Stimulated activated CD8-positive, alpha-beta memory T cell treated with anti-CD3 and anti-CD28 coated beads, Interleukin-7, amount 100 ng/mL, for 1 hour (primary cell): Measurements from ENCODE around the gene IMPG2.

Experiments
- DNase-seq, 2 donors: peaks; one replicate each; pipeline ENCODE4 v3.0.0-alpha.2; 2020; ENCODE audit warnings: low read depth in 2 of 2

The IMPG2 gene

DNA sequence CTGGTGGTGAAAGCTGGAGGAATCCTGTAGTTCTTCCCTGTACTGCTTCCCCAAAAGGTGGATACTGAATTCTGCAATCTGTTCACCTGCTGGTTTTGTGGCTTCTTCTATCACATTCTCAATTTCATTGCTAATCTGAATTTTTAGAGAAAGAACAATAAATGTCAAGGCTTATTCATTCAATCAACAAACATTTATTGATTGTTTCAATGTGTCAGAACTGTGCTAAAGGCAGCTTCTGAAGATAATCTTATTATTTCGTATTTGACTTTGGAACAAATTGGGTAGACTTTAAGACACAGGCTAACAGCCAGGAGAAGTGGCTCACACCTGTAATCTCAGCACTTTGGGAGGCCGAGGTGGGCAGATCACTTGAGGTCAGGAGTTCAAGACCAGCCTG, 46.8 kb downstream of the IMPG2 start:
- DNase-seq = no peak

DNA sequence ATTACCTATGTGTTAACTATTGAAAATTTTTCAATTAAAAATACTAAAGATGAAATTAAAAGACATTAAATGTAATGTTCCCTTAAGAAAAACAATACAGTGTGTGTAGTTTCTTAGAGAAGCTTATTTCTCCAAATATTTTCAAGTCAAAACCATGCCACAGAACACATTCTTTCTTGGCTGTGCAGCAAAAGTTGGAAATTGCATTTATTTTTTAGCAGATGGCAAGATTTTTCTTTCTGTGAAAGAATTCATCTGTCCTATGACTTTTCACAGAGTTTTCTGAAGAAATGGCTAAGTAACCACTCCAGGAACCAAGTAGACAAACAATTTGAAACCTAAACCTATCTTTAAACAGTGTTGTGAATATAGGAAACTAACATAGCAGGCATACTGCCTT, 47.2 kb downstream of the IMPG2 start:
- no peak for DNase-seq

DNA sequence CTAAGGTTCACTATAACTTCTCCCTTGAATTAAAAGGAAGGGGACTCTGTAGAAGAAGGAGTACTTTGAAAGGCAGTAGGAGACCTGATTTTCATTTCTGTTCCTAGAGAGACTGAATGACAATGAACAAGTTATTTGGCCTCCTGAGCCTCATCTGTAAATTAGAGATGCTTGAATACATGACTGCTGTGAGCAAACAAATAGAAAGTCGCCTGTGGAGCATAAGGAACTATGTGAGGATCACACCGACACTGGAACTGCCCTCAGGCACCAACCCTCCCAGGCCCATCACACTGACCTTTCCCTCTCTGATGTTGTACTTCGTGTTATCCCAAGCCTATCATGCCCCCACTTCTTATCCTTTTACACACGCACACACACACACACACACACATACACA, 48.6 kb downstream of the IMPG2 start:
- no peak for DNase-seq

DNA sequence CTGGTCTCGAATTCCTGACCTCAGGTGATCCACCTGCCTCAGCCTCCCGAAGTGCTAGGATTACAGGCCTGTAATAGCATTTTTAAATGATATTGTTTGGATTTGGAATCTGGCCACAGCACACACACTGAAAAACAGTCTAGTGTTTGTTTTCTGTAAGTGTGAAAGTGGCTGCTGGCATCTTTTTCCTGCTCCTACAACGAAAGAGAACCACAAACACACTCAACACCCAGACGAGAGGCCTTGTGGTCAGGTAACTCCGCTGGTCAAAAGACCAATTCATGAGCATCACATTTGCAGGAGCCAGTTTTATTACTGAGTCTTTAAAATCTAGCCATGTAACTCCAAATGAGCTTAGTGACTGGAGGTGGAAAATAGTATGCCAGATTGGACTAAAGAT, 50.2 kb downstream of the IMPG2 start:
- DNase-seq = no peak

DNA sequence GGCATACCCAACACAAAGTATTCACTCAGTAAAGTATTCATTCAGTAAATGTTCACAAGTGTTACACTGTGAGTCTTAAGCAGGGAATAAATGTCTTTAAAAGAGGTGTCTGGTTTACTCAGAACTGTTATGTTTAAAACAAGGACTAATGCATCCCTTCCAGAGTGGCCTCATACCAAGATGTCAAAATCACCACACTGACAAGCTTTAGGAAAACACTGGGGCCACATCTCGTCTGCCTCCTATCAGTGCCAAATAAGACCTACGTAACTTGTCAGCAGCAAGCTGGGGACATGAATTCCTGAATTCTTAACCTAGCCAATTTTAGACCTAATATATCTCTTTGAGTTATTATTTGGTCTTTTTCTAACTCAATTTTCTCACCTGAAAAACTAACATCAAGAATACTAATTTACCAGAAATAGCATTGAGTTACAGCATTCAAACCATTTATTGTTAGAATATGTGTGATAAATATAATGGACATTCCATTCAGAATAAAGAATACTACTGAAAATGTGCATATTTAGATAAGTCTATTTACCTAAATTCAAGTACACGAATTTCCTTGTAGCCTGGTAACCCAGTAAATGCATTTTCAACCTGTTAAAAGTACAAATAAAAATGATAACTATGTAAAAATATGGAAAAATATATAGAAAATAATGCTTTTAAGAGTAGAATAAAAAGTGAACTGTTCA, 51.3 kb downstream of the IMPG2 start:
- DNase-seq = no peak

- DNase-seq = no peak
Observed at GRCh38 chr3:101268141-101268540, 52.2 kb downstream of the IMPG2 start.

DNA sequence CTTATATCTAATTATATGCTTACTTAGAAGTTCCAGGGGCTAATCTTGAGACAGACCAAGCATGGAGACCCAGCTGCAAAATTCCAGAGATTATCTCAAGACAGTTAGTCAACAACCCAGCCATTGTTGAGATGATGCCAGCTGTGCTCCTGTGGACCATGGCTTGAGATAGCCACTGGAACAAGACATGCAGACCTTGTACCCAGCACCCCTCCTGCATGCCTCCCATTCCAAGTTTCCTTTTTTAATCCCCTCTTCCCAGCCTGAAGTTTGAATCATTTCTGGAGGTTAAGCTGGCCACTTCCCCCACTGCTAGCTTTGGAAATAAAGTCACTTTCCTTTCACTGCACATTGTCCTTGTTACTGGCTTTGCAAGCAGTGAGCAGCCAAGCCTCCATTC, 53.8 kb downstream of the IMPG2 start:
- no peak for DNase-seq

DNA sequence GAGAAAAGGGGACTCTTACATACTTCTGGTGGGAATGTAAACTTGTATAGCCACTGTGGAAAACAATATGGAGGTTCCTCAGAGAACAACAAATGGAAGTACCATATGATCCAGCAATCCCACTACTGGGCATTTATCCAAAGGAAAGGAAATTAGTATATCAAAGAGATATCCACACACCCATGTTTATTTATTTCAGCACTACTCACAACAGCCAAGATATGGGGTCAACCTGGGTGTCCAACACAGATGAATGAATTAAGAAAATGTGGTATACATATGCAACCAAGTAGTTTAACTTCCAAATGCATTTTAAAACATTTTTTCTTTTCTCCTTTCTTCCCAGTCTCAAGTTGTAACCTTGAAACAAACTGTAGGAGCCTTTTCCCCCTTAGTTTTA, 54.3 kb downstream of the IMPG2 start:
- no peak for DNase-seq

DNA sequence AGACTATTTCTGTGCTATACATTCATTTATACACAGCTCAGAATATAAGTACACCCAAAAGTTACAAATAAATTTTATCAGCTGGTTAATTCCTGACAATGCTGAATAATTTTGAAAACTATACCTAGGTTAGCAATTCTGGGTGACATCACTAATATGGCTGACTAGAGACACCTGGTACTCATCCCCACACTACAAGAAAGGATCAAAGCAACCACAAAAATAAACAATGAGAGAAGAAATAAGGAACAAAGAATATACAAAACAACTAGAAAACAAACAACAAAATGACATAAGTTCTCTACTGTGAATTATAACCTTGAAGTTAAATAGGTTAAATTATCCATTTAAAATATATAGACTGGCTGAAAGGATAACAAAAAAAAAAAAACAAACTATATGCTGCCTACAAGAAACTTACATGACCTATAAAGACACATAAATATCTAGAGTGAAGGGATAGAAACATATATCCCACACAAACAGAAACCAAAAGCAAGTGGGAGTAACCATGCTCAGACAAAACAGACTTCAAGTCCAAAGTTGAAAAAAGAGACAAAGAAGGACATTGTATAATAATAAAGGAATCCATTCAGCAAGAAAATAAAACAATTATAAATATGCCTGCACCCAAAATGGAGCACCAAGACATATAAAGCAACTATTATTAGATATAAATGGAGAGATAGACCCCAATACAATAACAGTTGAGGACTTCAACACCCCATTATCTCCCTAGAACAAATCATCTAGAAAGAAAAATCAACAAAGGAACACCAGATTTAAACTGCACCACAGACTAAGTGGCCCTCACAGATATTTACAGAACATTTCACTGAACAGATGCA, 57.8 kb downstream of the IMPG2 start:
- DNase-seq = no peak

- DNase-seq = no peak
Observed at GRCh38 chr3:101261506-101261905, 58.9 kb downstream of the IMPG2 start.

DNA sequence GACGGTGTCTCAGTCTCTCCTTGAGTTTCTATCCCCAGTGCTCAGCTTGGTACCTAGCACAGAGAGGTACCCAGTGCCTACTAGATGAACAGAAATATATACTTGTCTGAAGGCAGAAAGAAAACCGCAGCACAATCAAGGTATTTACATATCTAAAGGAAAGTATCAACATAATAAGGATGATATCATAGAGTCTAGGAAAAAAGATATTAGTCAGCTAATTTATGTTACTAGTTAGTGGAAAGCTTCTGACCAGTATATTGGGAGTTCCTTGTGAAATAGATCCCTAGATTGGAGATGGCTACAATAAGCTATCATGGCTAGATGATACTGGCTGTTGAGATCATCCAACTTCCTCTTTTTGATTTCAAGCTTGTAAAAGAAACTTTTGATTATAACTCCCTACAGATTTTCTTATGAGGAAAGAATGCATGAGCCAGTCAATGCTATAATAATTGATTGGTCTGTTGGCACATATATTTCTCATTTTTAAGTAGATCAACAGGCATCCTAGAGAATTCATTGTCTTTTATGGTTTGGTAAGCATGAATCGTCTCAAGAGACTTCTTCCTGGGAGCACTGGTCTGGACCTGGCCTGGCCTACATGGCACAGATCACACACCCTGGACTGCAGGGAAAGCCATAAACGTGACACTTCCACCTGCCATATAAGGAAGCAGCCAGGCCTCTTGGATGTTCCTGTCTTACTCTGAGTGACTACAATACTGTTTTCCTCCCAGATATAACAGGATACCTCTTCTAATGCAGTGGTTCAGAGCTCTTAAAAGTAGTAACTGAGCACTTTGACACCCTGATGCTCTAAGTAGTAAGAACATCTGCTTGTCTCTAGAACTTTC, 60.7 kb downstream of the IMPG2 start:
- no peak for DNase-seq

DNA sequence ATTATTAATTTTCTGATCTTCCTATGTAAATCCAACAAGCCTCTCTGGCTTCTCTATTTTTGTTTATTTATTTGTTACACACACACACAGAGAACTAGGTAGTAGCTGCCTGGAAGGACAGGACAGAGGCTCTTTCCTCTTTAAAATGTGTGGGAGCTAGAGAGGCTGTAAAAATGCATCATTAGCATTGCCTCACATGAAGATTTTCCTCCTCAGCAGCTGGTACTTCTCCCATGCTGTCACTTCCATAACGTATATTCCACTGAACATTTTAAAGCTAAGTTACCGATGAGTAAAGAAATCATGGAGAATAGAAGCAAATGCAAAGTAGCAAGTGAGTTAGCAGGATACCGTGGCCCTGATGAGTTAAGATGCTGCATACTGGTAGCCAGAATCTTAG, 63.9 kb downstream of the IMPG2 start:
- DNase-seq = no peak

DNA sequence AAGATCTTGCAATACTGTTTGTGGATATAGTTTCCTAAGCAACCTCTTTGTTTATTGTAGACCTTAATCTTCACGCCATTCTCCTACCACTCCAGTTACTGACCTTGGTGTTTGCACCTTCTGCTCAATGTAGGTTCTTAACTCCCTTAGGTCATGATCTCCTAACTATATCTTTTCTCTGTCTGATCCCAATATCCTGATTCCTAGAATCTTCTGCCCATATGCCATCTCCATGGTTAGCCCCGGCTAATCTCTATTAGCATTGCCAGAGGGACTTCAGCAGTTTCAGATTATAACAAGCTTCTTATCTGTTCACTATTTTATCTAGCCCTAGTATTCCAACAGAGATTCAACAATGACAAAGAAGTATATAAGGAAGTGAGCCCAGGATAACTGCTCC, 64.9 kb downstream of the IMPG2 start:
- DNase-seq = no peak

- no peak for DNase-seq
Observed at GRCh38 chr3:101253396-101253795, 67.0 kb downstream of the IMPG2 start.

DNA sequence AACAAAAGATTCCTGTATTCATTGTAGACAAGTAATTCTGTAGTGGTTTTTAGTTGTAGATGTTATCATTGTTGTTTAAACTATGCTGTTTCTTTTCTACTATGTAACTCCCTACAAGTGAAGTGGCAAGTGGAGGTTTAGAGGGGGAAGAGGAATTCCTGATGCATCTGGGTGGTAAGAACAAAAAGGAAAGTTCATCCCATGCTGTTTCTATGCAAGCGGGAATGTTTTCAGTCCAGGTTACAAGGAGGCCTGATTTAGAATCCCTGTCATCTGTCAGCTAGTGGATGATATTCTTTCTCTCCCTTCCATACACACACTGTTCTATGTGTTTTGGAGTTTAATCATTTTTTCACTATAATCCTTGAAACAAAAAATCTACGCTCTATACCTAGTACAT, 67.4 kb downstream of the IMPG2 start:
- no peak for DNase-seq

DNA sequence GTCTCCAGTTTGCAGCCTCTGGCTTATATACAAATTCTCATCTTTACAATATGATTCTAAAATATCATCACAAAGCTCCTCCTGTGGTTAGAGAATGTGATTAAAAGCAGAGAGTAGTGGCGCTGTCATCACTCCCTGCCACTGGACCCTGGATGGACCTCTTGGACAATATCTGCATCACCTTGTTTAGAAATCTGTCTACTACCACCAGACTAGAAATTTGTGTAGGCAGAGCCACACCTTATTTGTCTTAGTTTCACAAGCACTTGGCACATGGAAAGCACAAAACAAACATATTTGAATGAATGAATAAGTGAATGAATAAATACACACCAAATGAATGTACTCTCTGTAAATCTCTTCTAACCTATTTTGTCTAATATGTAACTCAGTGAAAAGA, 68.1 kb downstream of the IMPG2 start:
- no peak for DNase-seq

DNA sequence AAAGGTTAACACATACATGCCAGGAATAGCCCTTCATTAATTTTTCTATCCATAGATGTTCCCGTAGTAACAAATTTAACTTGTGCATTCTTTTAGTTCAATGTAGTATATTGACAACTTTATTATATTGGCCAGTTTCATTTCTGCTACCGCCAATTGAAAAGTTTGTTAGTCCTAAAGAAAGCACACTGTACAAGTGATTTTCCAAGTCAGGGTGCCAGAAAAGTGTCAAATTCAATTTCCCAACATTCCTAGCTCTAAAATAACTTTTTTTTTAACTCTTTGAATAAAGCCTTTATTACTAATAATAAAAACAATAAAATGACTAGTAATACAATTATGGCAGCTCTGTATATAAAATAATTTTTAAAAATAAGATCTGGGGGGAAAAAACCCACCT, 68.9 kb downstream of the IMPG2 start:
- DNase-seq = no peak

- no peak for DNase-seq
Observed at GRCh38 chr3:101249522-101249921, 70.9 kb downstream of the IMPG2 start.

DNA sequence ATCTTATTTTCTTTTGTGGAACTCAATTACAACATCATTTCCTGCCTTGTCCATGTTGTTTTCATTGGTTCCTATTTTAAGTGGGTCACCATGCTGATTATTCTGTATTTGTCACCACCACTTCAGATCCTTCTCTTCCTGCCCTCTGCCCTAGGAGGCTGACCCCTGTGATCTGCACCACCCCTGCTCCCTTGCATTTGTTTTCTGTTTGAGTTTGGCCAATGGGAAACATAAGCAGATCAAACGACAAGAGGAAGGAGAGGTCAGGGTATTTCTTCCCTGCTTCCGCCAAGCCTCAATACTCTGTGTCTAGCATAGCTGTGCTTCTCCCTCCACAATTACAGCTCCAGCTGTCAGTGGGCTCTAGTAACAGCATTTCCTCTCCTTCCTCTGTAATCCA, 71.6 kb downstream of the IMPG2 start:
- DNase-seq = no peak

- no peak for DNase-seq
Observed at GRCh38 chr3:101244212-101244575, 76.2 kb downstream of the IMPG2 start.

DNA sequence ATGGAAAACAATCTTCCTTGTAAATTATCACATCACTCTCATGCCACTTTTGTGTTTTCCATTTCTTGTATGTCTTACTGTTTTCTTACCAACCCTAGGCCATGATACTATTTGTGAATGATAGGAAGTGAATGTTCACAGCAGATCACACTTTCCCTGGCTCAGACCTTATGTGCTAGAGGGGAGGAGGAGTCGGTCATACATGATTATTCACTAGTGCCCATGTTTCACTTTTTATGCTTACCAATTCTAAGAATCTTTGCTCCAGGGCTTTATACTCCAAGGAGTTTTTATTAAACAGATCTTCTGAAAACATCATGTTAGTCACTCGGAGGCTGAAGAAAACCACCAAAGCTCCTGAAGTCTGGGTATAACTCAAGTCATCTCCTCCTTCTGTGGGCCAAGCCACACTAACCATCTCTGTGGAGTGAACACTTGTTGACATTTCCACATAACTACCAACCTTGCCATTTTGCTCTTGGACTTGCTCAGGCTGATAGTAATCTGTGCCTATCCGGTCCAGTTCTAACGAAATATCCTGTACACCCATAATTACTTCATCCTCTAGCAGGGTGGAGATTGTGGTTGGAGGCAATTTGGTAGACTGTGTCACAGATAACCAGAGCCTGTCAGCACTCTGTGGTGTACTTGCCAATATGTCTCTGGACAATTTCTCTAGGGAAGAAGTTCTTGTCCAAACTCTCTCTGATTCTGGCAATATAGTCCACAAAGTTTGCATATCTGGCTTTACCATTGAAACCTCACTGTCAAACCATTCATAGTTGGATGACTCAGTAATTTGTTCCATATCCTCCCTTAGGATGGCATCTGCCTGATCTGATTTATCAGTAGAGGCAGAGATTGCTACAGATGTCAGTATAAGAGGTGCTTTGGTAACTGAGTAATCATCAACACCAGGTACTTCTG, 76.8 kb downstream of the IMPG2 start:
- DNase-seq = no peak
